Mesendoderm (in vitro differentiated cells): ENCODE data around the gene COL4A4.

Experiments
- DNase-seq: peaks from one replicate; pipeline ENCODE4 v3.0.0; 2013
- H2AK5ac ChIP-seq: 2 replicates; pipeline ENCODE4 v1.6.1; 2013; ENCODE audit warnings: low read length, inconsistent platforms
- H2BK120ac ChIP-seq: 2 replicates; pipeline ENCODE4 v1.6.1; 2013; ENCODE audit warnings: low read depth, mild to moderate bottlenecking, low read length, moderate library complexity, mixed read lengths
- H2BK15ac ChIP-seq: replicated peaks from 2 replicates; pipeline ENCODE4 v1.6.1; 2013; ENCODE audit warnings: low read depth, mild to moderate bottlenecking, moderate library complexity
- H2BK5ac ChIP-seq: 2 replicates; pipeline ENCODE4 v1.6.1; 2013; ENCODE audit warnings: low read length, inconsistent platforms
- H3K18ac ChIP-seq: 2 replicates; pipeline ENCODE4 v1.6.1; 2013; ENCODE audit warnings: mild to moderate bottlenecking, low read length, mixed read lengths
- H3K23ac ChIP-seq: one replicate; pipeline ENCODE4 v1.6.1; 2013; ENCODE audit warnings: low read length
- H3K27ac ChIP-seq: 2 replicates; pipeline ENCODE4 v1.5.1; 2013; ENCODE audit warnings: low read depth, mild to moderate bottlenecking, inconsistent platforms, low read length, moderate library complexity
- H3K27me3 ChIP-seq: 2 replicates; pipeline ENCODE4 v1.6.1; 2013; ENCODE audit warnings: low read length, control low read depth, mild to moderate bottlenecking, inconsistent platforms; ENCODE audit not compliant: insufficient read depth, poor library complexity
- H3K36me3 ChIP-seq: 2 replicates; pipeline ENCODE4 v1.6.1; 2013; ENCODE audit warnings: low read length, inconsistent platforms; ENCODE audit not compliant: control insufficient read depth, insufficient read depth
- H3K4ac ChIP-seq: one replicate; pipeline ENCODE4 v1.6.1; 2013; ENCODE audit warnings: low read depth, mild to moderate bottlenecking, low read length, moderate library complexity
- H3K4me1 ChIP-seq: 2 replicates; pipeline ENCODE4 v1.6.1; 2013; ENCODE audit warnings: low read depth, low read length, inconsistent platforms; ENCODE audit not compliant: control insufficient read depth
- H3K4me2 ChIP-seq: 2 replicates; pipeline ENCODE4 v1.6.1; 2013; ENCODE audit warnings: low read length
- H3K4me3 ChIP-seq: 2 replicates; pipeline ENCODE4 v1.5.1; 2013; ENCODE audit warnings: mild to moderate bottlenecking, low read length
- H3K56ac ChIP-seq: one replicate; pipeline ENCODE4 v1.6.1; 2013; ENCODE audit warnings: low read length
- H3K79me1 ChIP-seq: 2 replicates; pipeline ENCODE4 v1.6.1; 2013; ENCODE audit warnings: low read length, inconsistent platforms
- H3K79me2 ChIP-seq: 2 replicates; pipeline ENCODE4 v1.6.1; 2013; ENCODE audit warnings: mild to moderate bottlenecking, low read length; ENCODE audit not compliant: control insufficient read depth, insufficient read depth
- H3K9ac ChIP-seq: 2 replicates; pipeline ENCODE4 v1.6.1; 2013; ENCODE audit warnings: low read length, inconsistent platforms
- H4K5ac ChIP-seq: one replicate; pipeline ENCODE4 v1.6.1; 2013; ENCODE audit warnings: low read length
- H4K8ac ChIP-seq: one replicate; pipeline ENCODE4 v1.6.1; 2013; ENCODE audit warnings: low read depth, mild to moderate bottlenecking, control low read depth, low read length, moderate library complexity
- WGBS: extraction: QIAGEN DNeasy Blood & Tissue Kit; methylation state at CpG from one replicate; pipeline ENCODE4 v1.1.7; 2013; ENCODE audit warnings: low lambda C conversion rate, missing lambda C conversion rate; ENCODE audit not compliant: insufficient coverage; ENCODE audit errors: extremely low coverage; 5-methylcytosine and 5-hydroxymethylcytosine counted together

COL4A4 gene

GRCh38 chr2:226969417-226970080 lies 194.5 kb downstream of the COL4A4 start:
- Histone ChIP-seq H3K79me1 (no peaks in the 10 kb centered on the region), H3K4me3 (no peak overlapping the region), H3K27me3 (no peaks in the 10 kb centered on the region), H3K9ac (no peak overlapping the region), H3K4me2 (no peak overlapping the region), H3K56ac (no peak overlapping the region), H3K36me3 (no peaks in the 10 kb centered on the region), H4K8ac (no peak overlapping the region), H3K79me2 (no peaks in the 10 kb centered on the region), H3K18ac (no peak overlapping the region), H2BK5ac (no peak overlapping the region), H3K27ac (no peak overlapping the region), H3K4ac (no peak overlapping the region), H2BK120ac (no peak overlapping the region), H4K5ac (no peak overlapping the region), H3K4me1 (no peaks in the 10 kb centered on the region), H2BK15ac (no peak overlapping the region), H2AK5ac (no peak overlapping the region), H3K23ac (no peak overlapping the region)
- no peak for DNase-seq
- WGBS = no CpG with 5 or more reads among the region's 6 CpGs

GRCh38 chr2:226965376-226965775 lies 198.6 kb downstream of the COL4A4 start:
- H3K36me3 ChIP-seq = no peaks in the 10 kb centered on the region
- H3K27ac ChIP-seq = no peak overlapping the region
- no peaks in the 10 kb centered on the region for H3K79me2 ChIP-seq
- H2BK5ac ChIP-seq = no peak overlapping the region
- no peak overlapping the region for H3K56ac ChIP-seq
- no CpG with 5 or more reads among the region's 1 CpG for WGBS
- H2BK120ac ChIP-seq = no peak overlapping the region
- no peak overlapping the region for H3K9ac ChIP-seq
- no peak overlapping the region for H3K4ac ChIP-seq
- H3K18ac ChIP-seq = no peak overlapping the region
- H3K79me1 ChIP-seq = no peaks in the 10 kb centered on the region
- H2BK15ac ChIP-seq = no peak overlapping the region
- DNase-seq = no peak
- H3K4me1 ChIP-seq = peaks cover 4% of the 10 kb centered on the region
- no peak overlapping the region for H4K5ac ChIP-seq
- no peak overlapping the region for H3K4me2 ChIP-seq
- no peak overlapping the region for H3K4me3 ChIP-seq
- no peaks in the 10 kb centered on the region for H3K27me3 ChIP-seq
- no peak overlapping the region for H3K23ac ChIP-seq
- no peak overlapping the region for H2AK5ac ChIP-seq
- H4K8ac ChIP-seq = no peak overlapping the region

GRCh38 chr2:226963528-226963927 lies 200.5 kb downstream of the COL4A4 start:
- Histone ChIP-seq H3K79me1 (no peaks in the 10 kb centered on the region), H3K23ac (no peak overlapping the region), H3K4me3 (no peak overlapping the region), H2BK120ac (no peak overlapping the region), H3K4me1 (peaks cover 4% of the 10 kb centered on the region), H2BK5ac (no peak overlapping the region), H2AK5ac (no peak overlapping the region), H3K79me2 (no peaks in the 10 kb centered on the region), H2BK15ac (no peak overlapping the region), H3K27me3 (no peaks in the 10 kb centered on the region), H3K56ac (no peak overlapping the region), H4K8ac (no peak overlapping the region), H3K9ac (no peak overlapping the region), H3K27ac (no peak overlapping the region), H4K5ac (no peak overlapping the region), H3K4me2 (no peak overlapping the region), H3K18ac (no peak overlapping the region), H3K4ac (no peak overlapping the region), H3K36me3 (no peaks in the 10 kb centered on the region)
- DNase-seq = peak; percentile 84
- no CpG with 5 or more reads among the region's 1 CpG for WGBS

GRCh38 chr2:226962176-226962773 lies 201.7 kb downstream of the COL4A4 start:
- H3K36me3 ChIP-seq = no peaks in the 10 kb centered on the region
- H3K56ac ChIP-seq = no peak overlapping the region
- no peak overlapping the region for H3K4me3 ChIP-seq
- no peak overlapping the region for H3K27ac ChIP-seq
- H3K79me1 ChIP-seq = no peaks in the 10 kb centered on the region
- H3K4me1 ChIP-seq = peaks cover 4% of the 10 kb centered on the region
- no peak for DNase-seq
- no peak overlapping the region for H2BK5ac ChIP-seq
- no peak overlapping the region for H4K8ac ChIP-seq
- H3K79me2 ChIP-seq = no peaks in the 10 kb centered on the region
- H3K4me2 ChIP-seq = no peak overlapping the region
- no peak overlapping the region for H4K5ac ChIP-seq
- H3K27me3 ChIP-seq = no peaks in the 10 kb centered on the region
- no peak overlapping the region for H3K4ac ChIP-seq
- no CpG with 5 or more reads among the region's 3 CpGs for WGBS
- no peak overlapping the region for H2BK15ac ChIP-seq
- no peak overlapping the region for H3K23ac ChIP-seq
- no peak overlapping the region for H2AK5ac ChIP-seq
- no peak overlapping the region for H2BK120ac ChIP-seq
- no peak overlapping the region for H3K9ac ChIP-seq
- no peak overlapping the region for H3K18ac ChIP-seq

- WGBS = no CpG with 5 or more reads among the region's 1 CpG
- Histone ChIP-seq H3K27ac (no peak overlapping the region), H3K4me2 (no peak overlapping the region)
Measured at GRCh38 chr2:226959418-226959817, 204.6 kb downstream of the COL4A4 start.

GRCh38 chr2:226956659-226957058 lies 207.3 kb downstream of the COL4A4 start:
- no CpG with 5 or more reads among the region's 1 CpG for WGBS
- Histone ChIP-seq H3K36me3 (no peaks in the 10 kb centered on the region), H3K4ac (no peak overlapping the region), H3K79me2 (no peaks in the 10 kb centered on the region), H4K8ac (no peak overlapping the region), H3K4me2 (no peak overlapping the region), H2AK5ac (no peak overlapping the region), H3K56ac (no peak overlapping the region), H2BK15ac (no peak overlapping the region), H3K79me1 (no peaks in the 10 kb centered on the region), H3K18ac (no peak overlapping the region), H2BK5ac (no peak overlapping the region), H3K27me3 (no peaks in the 10 kb centered on the region), H3K4me3 (no peak overlapping the region), H2BK120ac (no peak overlapping the region), H3K27ac (no peak overlapping the region), H3K9ac (no peak overlapping the region), H3K4me1 (no peaks in the 10 kb centered on the region), H4K5ac (no peak overlapping the region), H3K23ac (no peak overlapping the region)
- DNase-seq = peak; percentile 67

More at GRCh38 chr2:226959418-226959817, 204.6 kb downstream of the COL4A4 start:
- H2BK5ac ChIP-seq = no peak overlapping the region
- H2AK5ac ChIP-seq = no peak overlapping the region
- no peak overlapping the region for H3K56ac ChIP-seq
- no peak overlapping the region for H2BK15ac ChIP-seq
- no peak overlapping the region for H3K23ac ChIP-seq
- no peak overlapping the region for H4K8ac ChIP-seq
- no peaks in the 10 kb centered on the region for H3K79me2 ChIP-seq
- no peak overlapping the region for H4K5ac ChIP-seq
- no peak overlapping the region for H3K4ac ChIP-seq
- H3K4me1 ChIP-seq = peaks cover 4% of the 10 kb centered on the region
- no peak overlapping the region for H3K4me3 ChIP-seq
- H3K9ac ChIP-seq = no peak overlapping the region
- H2BK120ac ChIP-seq = no peak overlapping the region
- H3K27me3 ChIP-seq = no peaks in the 10 kb centered on the region
- no peak for DNase-seq
- no peaks in the 10 kb centered on the region for H3K79me1 ChIP-seq
- no peak overlapping the region for H3K18ac ChIP-seq
- H3K36me3 ChIP-seq = no peaks in the 10 kb centered on the region
